GM12891 (cell line): Measurements from ENCODE around the gene P4HA2.

ENCODE experiments used
- POLR2A ChIP-seq: IDR thresholded peaks from 2 replicates; pipeline ENCODE4 v1.6.1; 2011; ENCODE audit warnings: low read depth, low read length, control low read depth
- POLR2AphosphoS5 ChIP-seq: IDR thresholded peaks from 2 replicates; pipeline ENCODE4 v1.6.1; 2011; ENCODE audit warnings: low read depth, low read length, control low read depth
- TAF1 ChIP-seq: IDR thresholded peaks from 2 replicates; pipeline ENCODE4 v1.6.1; 2011; ENCODE audit warnings: low read depth, low read length, control low read depth

- TF ChIP-seq POLR2AphosphoS5 = no peak
- no peak for TF ChIP-seq POLR2A
- no peak for TF ChIP-seq TAF1
Measured at GRCh38 chr5:132215329-132215728, 12.3 kb downstream of the P4HA2 start.
